T1000 (cell line): Measurements from ENCODE around the gene SLC35F3.
"Not testable (repeated sequence)": the region's sequence is repeated elsewhere in the genome, so short reads cannot be mapped to it uniquely, and the experiment has no call there.

Source experiments
- DNase-seq: peaks from one replicate; lab custom pipeline; 2025; ENCODE audit warnings: mixed read lengths; lab: John Stamatoyannopoulos, UW

SLC35F3 gene

GRCh38 chr1:234199476-234200127, 295.1 kb downstream of the SLC35F3 start:
- no peak for DNase-seq

GRCh38 chr1:234200566-234200965, 296.1 kb downstream of the SLC35F3 start:
- no peak for DNase-seq

- DNase-seq, result no peak
Observed at GRCh38 chr1:234201600-234201999, 297.1 kb downstream of the SLC35F3 start.

GRCh38 chr1:234205966-234206365, 301.5 kb downstream of the SLC35F3 start:
- DNase-seq, result no peak

GRCh38 chr1:234206651-234207284, 302.3 kb downstream of the SLC35F3 start:
- DNase-seq, result peak; percentile 69

GRCh38 chr1:234208351-234208750, 303.9 kb downstream of the SLC35F3 start:
- DNase-seq, result no peak

- DNase-seq, result no peak
Observed at GRCh38 chr1:234208791-234209190, 304.3 kb downstream of the SLC35F3 start.

DNA sequence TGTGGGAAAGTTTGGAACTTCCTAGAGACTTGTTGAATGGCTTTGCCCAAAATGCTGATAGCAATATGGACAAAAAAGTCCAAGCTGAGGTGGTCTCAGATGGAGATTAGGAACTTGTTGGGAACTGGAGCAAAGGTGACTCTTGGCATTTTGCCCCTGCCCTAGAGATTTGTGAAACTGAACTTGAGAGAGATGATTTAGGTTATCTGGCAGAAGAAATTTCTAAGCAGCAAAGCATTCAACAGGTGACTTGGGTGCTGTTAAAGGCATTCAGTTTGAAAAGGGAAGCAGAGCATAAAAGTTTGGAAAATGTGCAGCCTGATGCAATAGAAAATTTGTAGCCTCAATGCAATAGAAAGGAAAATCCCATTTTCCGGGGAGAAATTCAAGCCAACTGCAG, 306.0 kb downstream of the SLC35F3 start:
- DNase-seq, result not testable (repeated sequence)

- not testable (repeated sequence) for DNase-seq
Observed at GRCh38 chr1:234211855-234212254, 307.4 kb downstream of the SLC35F3 start.

DNA sequence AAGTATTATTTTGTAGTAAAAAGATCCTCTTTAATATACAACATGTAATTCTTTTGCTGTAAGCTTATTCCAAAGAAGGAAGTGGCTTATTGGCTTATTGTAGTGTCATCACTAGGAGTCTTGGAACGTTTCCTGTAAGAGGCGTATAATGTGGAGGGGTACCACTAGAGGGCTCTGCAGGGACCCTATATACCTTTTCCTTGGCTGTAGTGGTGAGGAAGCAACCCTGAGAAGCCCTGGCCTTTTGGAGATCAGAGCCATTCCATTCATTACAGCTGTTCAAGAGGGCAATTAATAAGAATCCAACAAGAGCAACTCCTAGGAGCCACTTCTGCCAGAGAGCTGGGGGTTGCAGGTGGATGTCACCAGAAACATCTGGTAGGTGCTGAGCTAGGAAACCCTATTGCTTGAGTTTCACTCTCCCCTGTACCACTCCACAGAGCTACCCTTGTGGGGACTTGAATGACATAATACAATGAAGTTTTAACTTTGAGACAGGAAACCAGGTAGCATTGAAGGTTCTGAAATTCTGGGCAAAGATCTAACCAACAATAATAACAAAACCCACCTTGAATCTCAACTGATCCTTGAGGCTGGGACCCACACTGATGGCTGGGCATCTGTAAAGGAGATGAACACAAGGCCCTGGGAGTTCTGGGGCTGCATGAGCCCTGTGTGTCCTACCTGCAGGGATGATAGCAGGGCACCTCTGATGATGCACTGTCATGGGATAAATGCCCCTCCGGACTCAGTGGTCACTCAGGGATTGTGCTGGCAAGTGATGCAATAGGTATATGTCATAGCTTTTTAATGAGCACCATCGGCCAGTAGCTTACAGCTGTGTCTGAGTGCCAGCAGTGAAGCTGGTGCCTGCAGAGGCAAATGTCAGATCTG, 308.5 kb downstream of the SLC35F3 start:
- DNase-seq, result no peak

DNA sequence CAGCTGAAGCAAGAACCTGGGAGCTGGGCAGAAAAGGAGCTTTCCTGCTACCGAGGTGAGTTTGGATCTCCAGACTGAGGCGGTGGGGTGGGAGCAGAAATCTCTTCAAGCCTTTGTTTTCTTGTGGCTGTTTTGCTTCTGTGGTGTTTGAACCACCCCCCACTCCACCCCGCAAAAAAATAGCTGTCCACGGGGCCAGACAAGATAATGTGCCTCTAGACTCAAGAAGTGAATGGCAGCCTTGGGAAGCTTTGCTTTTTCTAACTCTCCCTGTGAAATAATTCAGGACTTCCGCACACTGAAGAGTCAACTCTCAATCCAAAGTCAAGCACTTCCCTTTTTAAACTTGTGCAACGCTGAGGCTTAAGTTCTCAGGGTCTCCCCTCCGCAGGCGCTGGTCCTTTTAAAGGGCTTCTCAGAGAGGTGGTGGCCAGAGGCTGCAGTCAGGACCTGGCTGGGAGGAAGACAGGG, 309.2 kb downstream of the SLC35F3 start:
- no peak for DNase-seq

- DNase-seq, result no peak
Observed at GRCh38 chr1:234214129-234214910, 309.8 kb downstream of the SLC35F3 start.

DNA sequence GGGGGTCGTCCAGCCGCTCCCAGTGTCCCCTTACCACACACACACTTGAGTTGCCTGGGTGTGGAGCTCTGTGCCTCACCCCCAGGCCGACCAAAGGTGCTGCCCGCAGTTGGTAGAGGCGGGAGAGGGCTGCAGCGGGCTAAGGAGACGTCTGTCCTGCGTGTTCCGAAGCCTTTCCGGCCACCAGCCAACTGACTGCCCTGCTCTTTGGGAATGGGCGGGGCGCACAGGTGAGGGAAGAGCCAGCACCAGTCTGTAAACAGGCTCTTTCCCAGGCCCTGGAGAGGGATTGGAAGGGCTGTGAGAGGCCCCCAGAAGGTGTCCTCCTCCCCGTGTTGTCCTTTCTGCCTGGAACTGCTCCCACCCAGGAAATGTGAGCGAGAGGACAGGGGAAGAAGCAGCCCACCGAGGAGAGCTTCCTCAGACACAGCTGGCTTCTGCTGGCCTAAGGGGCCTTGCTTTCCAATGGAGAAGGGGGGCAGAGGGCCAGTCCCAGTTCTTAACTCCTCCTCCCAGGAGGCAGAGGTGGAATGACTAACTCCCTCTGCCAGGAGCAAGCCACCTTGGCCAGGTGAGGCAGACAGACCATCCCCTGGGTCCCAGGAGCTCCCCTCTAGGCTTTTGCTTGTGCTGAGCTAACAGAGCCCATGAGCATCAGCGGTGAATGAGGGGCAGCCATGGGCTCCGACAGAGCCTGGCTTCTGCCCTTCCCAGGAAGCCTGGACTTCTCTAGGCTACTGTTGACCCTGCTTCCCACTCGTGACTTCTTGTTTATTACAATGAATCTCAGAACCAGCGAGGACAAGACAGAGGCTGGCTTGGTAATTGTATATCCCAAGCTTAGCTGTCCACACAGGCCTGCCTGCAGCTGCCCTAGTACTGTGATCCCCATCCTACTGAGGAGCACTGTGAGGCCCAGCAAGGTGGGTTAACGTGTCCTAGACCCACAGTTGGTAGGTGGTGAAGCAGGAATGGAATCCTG, 310.7 kb downstream of the SLC35F3 start:
- no peak for DNase-seq

- DNase-seq, result no peak
Observed at GRCh38 chr1:234216116-234216703, 311.7 kb downstream of the SLC35F3 start.

GRCh38 chr1:234217316-234217840, 312.9 kb downstream of the SLC35F3 start:
- no peak for DNase-seq

DNA sequence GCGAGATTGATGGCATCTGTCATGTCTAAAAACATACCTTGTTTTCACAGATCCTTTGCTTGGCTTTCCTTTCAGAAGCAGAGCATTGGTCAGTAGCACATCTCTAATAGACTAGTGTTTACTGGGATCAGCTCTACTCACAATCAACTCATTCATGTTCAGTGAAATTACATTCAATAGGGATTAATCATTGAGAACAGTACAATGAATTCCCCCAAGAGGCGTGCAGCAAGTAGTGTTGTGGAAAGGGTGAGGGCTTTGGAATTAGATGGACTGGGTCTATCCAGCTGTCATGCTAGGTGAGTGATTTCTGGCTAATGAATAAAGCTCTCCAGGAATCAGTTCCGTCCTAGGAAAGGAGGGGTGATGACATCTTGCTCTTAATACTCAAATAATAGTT, 313.6 kb downstream of the SLC35F3 start:
- no peak for DNase-seq

DNA sequence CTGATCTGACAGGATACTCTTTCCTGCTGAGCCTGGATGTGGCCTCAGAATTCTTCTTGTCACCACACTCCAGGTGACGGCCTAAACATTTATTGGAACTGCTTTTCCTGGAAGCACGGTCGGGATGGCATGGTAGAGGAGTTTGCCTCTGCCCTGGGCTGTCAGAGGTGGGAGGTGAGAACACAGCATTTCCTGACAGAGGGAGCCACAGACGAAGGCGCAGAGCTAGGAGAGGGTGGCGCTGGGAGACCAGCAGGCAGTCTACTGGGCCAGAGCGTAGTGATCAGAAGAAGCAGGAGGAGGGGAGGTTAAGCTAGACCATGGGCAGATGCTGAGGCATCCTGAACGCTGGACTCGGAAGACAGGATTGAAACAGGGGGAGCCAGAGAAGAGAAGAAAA, 315.2 kb downstream of the SLC35F3 start:
- DNase-seq, result no peak

DNA sequence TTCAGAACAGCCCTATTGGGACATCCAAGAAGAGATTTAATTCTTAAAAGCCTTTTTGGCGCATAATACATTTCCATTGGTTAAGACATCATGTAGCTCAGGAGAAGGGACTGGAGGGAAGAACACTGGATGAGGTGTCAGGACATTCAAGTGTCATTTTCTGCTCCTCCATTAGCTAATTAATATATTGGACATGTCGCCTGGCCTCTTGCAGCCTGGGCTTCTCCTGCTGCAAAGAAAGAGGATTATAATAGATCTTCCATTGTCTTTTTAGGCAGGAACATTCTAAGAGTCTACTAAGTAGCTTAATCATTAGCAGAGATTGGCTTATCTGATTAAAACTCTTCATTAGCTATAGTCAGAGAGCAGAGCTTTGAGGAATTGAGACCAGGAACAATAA, 317.1 kb downstream of the SLC35F3 start:
- no peak for DNase-seq

DNA sequence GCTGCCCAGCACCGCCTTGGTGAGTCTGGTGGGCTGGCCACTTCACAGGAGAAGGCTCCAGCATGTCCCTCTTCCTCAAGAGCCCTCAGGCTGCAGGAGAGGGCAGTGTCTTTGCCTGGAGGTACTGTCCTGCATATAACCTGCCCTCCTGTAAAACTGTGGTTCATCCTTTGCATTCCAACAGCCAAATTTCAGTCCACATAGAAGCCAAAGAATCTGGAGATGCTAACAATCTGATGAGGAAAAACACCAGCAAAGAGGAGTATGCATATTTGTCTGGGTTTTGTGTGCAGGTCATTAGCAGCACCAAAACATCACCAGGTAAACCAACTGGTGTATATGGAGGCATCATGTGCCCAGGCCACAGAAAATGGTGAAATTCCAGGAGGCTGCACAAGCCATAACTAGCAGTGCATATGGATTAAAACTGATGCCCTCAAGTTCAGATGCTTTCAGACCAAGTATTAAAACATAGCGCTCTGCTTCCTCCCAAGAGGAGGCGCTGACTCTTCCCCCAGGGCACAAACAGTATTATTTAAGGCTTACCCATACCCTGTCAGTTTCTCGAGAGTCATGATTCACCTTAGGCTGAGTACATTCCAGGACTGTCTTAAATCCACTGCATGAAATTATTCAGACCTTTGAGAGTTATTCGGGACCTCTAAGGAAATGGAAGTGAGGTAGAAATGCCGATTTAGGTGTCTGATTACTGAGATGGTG, 318.2 kb downstream of the SLC35F3 start:
- no peak for DNase-seq
